Mesendoderm (in vitro differentiated cells): ENCODE data around the gene RFTN2.
"Not testable (repeated sequence)": the region's sequence is repeated elsewhere in the genome, so short reads cannot be mapped to it uniquely, and the experiment has no call there.

Source experiments
- DNase-seq: peaks from one replicate; pipeline ENCODE4 v3.0.0; 2013
- H2AK5ac ChIP-seq: 2 replicates; pipeline ENCODE4 v1.6.1; 2013; ENCODE audit warnings: low read length, inconsistent platforms
- H2BK120ac ChIP-seq: 2 replicates; pipeline ENCODE4 v1.6.1; 2013; ENCODE audit warnings: low read depth, mild to moderate bottlenecking, low read length, moderate library complexity, mixed read lengths
- H2BK15ac ChIP-seq: replicated peaks from 2 replicates; pipeline ENCODE4 v1.6.1; 2013; ENCODE audit warnings: low read depth, mild to moderate bottlenecking, moderate library complexity
- H2BK5ac ChIP-seq: 2 replicates; pipeline ENCODE4 v1.6.1; 2013; ENCODE audit warnings: low read length, inconsistent platforms
- H3K18ac ChIP-seq: 2 replicates; pipeline ENCODE4 v1.6.1; 2013; ENCODE audit warnings: mild to moderate bottlenecking, low read length, mixed read lengths
- H3K23ac ChIP-seq: one replicate; pipeline ENCODE4 v1.6.1; 2013; ENCODE audit warnings: low read length
- H3K27ac ChIP-seq: 2 replicates; pipeline ENCODE4 v1.5.1; 2013; ENCODE audit warnings: low read depth, mild to moderate bottlenecking, inconsistent platforms, low read length, moderate library complexity
- H3K27me3 ChIP-seq: 2 replicates; pipeline ENCODE4 v1.6.1; 2013; ENCODE audit warnings: low read length, control low read depth, mild to moderate bottlenecking, inconsistent platforms; ENCODE audit not compliant: insufficient read depth, poor library complexity
- H3K36me3 ChIP-seq: 2 replicates; pipeline ENCODE4 v1.6.1; 2013; ENCODE audit warnings: low read length, inconsistent platforms; ENCODE audit not compliant: control insufficient read depth, insufficient read depth
- H3K4ac ChIP-seq: one replicate; pipeline ENCODE4 v1.6.1; 2013; ENCODE audit warnings: low read depth, mild to moderate bottlenecking, low read length, moderate library complexity
- H3K4me1 ChIP-seq: 2 replicates; pipeline ENCODE4 v1.6.1; 2013; ENCODE audit warnings: low read depth, low read length, inconsistent platforms; ENCODE audit not compliant: control insufficient read depth
- H3K4me2 ChIP-seq: 2 replicates; pipeline ENCODE4 v1.6.1; 2013; ENCODE audit warnings: low read length
- H3K4me3 ChIP-seq: 2 replicates; pipeline ENCODE4 v1.5.1; 2013; ENCODE audit warnings: mild to moderate bottlenecking, low read length
- H3K56ac ChIP-seq: one replicate; pipeline ENCODE4 v1.6.1; 2013; ENCODE audit warnings: low read length
- H3K79me1 ChIP-seq: 2 replicates; pipeline ENCODE4 v1.6.1; 2013; ENCODE audit warnings: low read length, inconsistent platforms
- H3K79me2 ChIP-seq: 2 replicates; pipeline ENCODE4 v1.6.1; 2013; ENCODE audit warnings: mild to moderate bottlenecking, low read length; ENCODE audit not compliant: control insufficient read depth, insufficient read depth
- H3K9ac ChIP-seq: 2 replicates; pipeline ENCODE4 v1.6.1; 2013; ENCODE audit warnings: low read length, inconsistent platforms
- H4K5ac ChIP-seq: one replicate; pipeline ENCODE4 v1.6.1; 2013; ENCODE audit warnings: low read length
- H4K8ac ChIP-seq: one replicate; pipeline ENCODE4 v1.6.1; 2013; ENCODE audit warnings: low read depth, mild to moderate bottlenecking, control low read depth, low read length, moderate library complexity
- WGBS: extraction: QIAGEN DNeasy Blood & Tissue Kit; methylation state at CpG from one replicate; pipeline ENCODE4 v1.1.7; 2013; ENCODE audit warnings: low lambda C conversion rate, missing lambda C conversion rate; ENCODE audit not compliant: insufficient coverage; ENCODE audit errors: extremely low coverage; 5-methylcytosine and 5-hydroxymethylcytosine counted together

The RFTN2 gene

DNA sequence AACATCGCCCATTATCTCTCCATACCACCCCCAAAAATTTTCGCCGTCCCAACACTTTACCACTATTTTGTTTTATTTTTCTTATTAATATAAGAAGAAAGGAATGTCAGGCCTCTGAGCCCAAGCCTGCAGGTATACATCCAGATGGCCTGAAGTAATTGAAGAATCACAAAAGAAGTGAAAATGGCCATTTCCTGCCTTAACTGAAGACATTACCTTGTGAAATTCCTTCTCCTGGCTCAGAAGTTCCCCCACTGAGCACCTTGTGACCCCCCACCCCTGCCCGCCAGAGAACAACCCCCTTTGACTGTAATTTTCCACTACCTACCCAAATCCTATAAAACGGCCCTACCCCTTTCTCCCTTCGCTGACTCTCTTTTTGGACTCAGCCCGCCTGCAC lies 88.1 kb downstream of the RFTN2 start:
- H2BK15ac ChIP-seq, H3K9ac ChIP-seq, H3K79me2 ChIP-seq: not testable (repeated sequence)

DNA sequence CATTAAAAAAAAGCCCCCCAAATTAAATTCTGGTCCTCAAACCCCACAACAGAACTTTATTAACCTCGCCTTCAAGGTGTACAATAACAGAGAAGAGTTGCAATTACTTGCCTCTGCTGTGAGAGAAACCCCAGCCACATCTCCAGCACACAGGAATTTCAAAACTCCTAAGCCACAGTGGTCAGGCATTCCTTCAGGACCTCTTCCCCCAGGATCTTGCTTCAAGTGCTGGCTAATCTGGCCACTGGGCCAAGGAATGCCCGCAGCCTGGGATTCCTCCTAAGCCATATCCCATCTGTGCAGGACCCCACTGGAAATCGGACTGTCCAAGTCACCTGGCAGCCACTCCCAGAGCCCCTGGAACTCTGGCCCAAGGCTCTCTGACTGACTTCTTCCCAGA lies 95.2 kb downstream of the RFTN2 start:
- not testable (repeated sequence) for H2BK15ac ChIP-seq, H3K4me3 ChIP-seq, H4K5ac ChIP-seq, H2AK5ac ChIP-seq, H3K4me1 ChIP-seq, H3K23ac ChIP-seq, H3K79me1 ChIP-seq, H3K4me2 ChIP-seq, H3K4ac ChIP-seq, DNase-seq, H2BK5ac ChIP-seq, H3K27me3 ChIP-seq, H3K9ac ChIP-seq, H3K79me2 ChIP-seq, H3K27ac ChIP-seq, H3K36me3 ChIP-seq
- WGBS, result no CpG with 5 or more reads among the region's 3 CpGs
- peak overlapping the region; percentile 25 for H3K56ac ChIP-seq
- peak overlapping the region; percentile 82 for H2BK120ac ChIP-seq
- peak overlapping the region; percentile 65 for H3K18ac ChIP-seq
- H4K8ac ChIP-seq, result peak overlapping the region; percentile 28

More for the DNA sequence above, 88.1 kb downstream of the RFTN2 start:
- Histone ChIP-seq H3K27ac (peak overlapping the region; percentile 92), H3K18ac (peak overlapping the region; percentile 32), H3K4ac (peak overlapping the region; percentile 94), H3K56ac (peak overlapping the region; percentile 66), H2BK5ac (peak overlapping the region; percentile 79), H2BK120ac (peak overlapping the region; percentile 99)
- not testable (repeated sequence) for H3K79me1 ChIP-seq, H3K4me2 ChIP-seq, H3K23ac ChIP-seq, H3K36me3 ChIP-seq, H3K4me3 ChIP-seq, H2AK5ac ChIP-seq, H3K27me3 ChIP-seq, H3K4me1 ChIP-seq, H4K8ac ChIP-seq, H4K5ac ChIP-seq
- DNase-seq, result peak; percentile 71
- WGBS, result no CpG with 5 or more reads among the region's 7 CpGs

DNA sequence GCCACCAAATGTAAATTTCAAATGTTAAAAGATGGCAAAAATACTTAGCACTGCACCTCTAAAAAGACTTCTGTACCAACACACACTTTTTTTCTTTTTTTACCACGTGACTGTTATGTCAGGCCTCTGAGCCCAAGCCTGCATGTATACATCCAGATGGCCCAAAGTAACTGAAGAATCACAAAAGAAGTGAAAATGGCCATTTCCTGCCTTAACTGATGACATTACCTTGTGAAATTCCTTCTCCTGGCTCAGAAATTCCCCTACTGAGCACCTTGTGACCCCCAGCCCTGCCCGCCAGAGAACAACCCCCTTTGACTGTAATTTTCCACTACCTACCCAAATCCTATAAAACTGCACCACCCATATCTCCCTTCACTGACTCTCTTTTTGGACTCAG lies 97.1 kb downstream of the RFTN2 start:
- H4K5ac ChIP-seq, H3K4me1 ChIP-seq, H3K4me2 ChIP-seq, H3K4me3 ChIP-seq, H3K56ac ChIP-seq, H3K9ac ChIP-seq, H3K79me1 ChIP-seq, H3K36me3 ChIP-seq, H3K18ac ChIP-seq, H3K4ac ChIP-seq, H3K27me3 ChIP-seq, H2BK15ac ChIP-seq, H2BK5ac ChIP-seq, H2AK5ac ChIP-seq, H3K23ac ChIP-seq, H4K8ac ChIP-seq, H3K79me2 ChIP-seq: not testable (repeated sequence)
- Histone ChIP-seq H3K27ac (peak overlapping the region; percentile 70), H2BK120ac (peak overlapping the region; percentile 56)
- peak; percentile 84 for DNase-seq
- WGBS, result no CpG with 5 or more reads among the region's 2 CpGs

DNA sequence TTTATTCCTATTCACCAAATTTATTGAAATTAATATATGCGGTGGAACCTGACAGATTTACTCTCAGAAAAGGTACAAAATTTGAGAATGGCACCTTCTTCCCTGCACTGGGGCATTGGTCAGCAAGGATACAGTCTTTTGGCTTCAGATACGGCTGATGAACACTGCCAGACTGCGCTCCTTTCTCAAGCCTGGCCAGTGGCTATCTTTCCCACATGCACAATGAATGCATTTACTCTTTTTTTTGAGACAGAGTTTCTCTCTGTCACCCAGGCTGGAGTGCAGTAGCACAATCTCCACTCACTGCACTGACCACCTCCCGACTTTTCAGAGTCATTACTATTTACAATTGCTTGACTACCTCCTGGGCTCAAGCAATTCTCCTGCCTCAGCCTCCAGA lies 97.9 kb downstream of the RFTN2 start:
- Histone ChIP-seq H3K9ac (no peak overlapping the region), H3K27ac (peak overlapping the region; percentile 81)
- WGBS, result no CpG with 5 or more reads among the region's 4 CpGs

DNA sequence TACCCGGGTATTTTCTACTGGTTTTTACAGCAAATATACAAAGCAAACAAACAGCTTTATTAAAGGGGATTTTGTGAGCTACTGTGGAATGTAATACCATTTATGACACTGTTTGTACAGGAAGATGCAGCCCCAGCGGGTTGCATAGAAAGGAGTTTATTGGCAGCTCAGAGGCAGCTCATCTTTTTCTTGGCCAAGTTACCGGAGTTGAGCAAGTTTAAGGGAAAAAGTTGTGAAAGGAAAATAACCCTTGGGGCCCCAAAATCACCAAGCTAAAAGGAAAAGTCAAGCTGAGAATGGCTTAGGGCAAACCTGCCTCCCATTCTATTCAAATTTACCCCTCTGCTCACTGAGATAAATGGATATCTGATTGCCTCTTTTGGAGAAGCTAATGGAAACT lies 98.8 kb downstream of the RFTN2 start:
- no peak overlapping the region for H2BK120ac ChIP-seq
- H3K56ac ChIP-seq, result no peak overlapping the region
- H3K4ac ChIP-seq, result no peak overlapping the region
- peak overlapping the region; percentile 81 for H3K27ac ChIP-seq
- no peak overlapping the region for H3K23ac ChIP-seq
- H3K79me1 ChIP-seq, result no peaks in the 10 kb centered on the region
- H3K79me2 ChIP-seq, result no peaks in the 10 kb centered on the region
- no peak overlapping the region for H2BK5ac ChIP-seq
- H2BK15ac ChIP-seq, result no peak overlapping the region
- no peak overlapping the region for H2AK5ac ChIP-seq
- H3K4me3 ChIP-seq, result no peak overlapping the region
- H4K8ac ChIP-seq, result no peak overlapping the region
- H3K4me1 ChIP-seq, result peaks cover 7% of the 10 kb centered on the region
- H4K5ac ChIP-seq, result no peak overlapping the region
- H3K27me3 ChIP-seq, result no peaks in the 10 kb centered on the region
- no peak overlapping the region for H3K9ac ChIP-seq
- WGBS, result no CpG with 5 or more reads among the region's 3 CpGs
- DNase-seq, result peak; percentile 88
- peak overlapping the region; percentile 94 for H3K18ac ChIP-seq
- no peaks in the 10 kb centered on the region for H3K36me3 ChIP-seq
- H3K4me2 ChIP-seq, result no peak overlapping the region

More for the DNA sequence above, 97.9 kb downstream of the RFTN2 start:
- Histone ChIP-seq H3K56ac (peak overlapping the region; percentile 76), H4K5ac (no peak overlapping the region), H2BK120ac (peak overlapping the region; percentile 99), H3K4me1 (peaks cover 7% of the 10 kb centered on the region), H3K18ac (peak overlapping the region; percentile 94), H3K79me1 (no peaks in the 10 kb centered on the region), H3K4ac (peak overlapping the region; percentile 87), H3K4me3 (no peak overlapping the region), H2AK5ac (peak overlapping the region; percentile 82), H3K36me3 (no peaks in the 10 kb centered on the region), H3K79me2 (no peaks in the 10 kb centered on the region), H4K8ac (peak overlapping the region; percentile 89), H3K23ac (no peak overlapping the region), H3K27me3 (no peaks in the 10 kb centered on the region), H2BK5ac (peak overlapping the region; percentile 81), H3K4me2 (no peak overlapping the region), H2BK15ac (peak overlapping the region; percentile 4)
- DNase-seq, result no peak

DNA sequence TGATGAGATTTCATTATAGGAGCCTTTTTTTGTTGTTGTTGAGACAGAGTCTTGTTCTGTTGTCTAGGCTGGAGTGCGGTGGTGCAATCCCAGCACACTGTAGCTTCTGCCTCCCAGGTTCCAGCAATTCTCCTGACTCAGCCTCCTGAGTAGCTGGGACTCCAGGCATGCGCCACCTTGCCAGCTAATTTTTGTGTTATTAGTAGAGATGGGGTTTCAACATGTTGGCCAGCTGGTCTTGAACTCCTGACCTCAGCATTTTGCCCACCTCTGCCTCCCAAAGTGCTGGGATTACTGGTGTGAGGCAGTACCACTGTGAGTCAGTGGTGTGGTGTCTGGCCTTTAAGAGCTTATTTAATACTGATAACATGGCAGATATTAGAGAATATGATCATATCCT lies 99.4 kb downstream of the RFTN2 start:
- Histone ChIP-seq H4K8ac (no peak overlapping the region), H3K27me3 (no peaks in the 10 kb centered on the region), H2BK15ac (no peak overlapping the region), H3K36me3 (no peaks in the 10 kb centered on the region), H3K18ac (peak overlapping the region; percentile 91), H3K9ac (no peak overlapping the region), H2AK5ac (no peak overlapping the region), H2BK5ac (peak overlapping the region; percentile 78), H3K79me2 (no peaks in the 10 kb centered on the region), H4K5ac (no peak overlapping the region), H3K27ac (no peak overlapping the region), H3K4me1 (peaks cover 7% of the 10 kb centered on the region), H3K4me2 (no peak overlapping the region), H3K79me1 (no peaks in the 10 kb centered on the region), H3K56ac (peak overlapping the region; percentile 47), H2BK120ac (peak overlapping the region; percentile 84), H3K4me3 (no peak overlapping the region), H3K4ac (peak overlapping the region; percentile 96), H3K23ac (no peak overlapping the region)
- DNase-seq, result no peak
- WGBS, result no CpG with 5 or more reads among the region's 2 CpGs
